HG02970 (cell line): ENCODE data around the gene GPR180.

Experiments used
- ATAC-seq: cut with Tn5 transposase; IDR thresholded peaks from one replicate; pipeline ENCODE4 v1.9.1; 2021; ENCODE audit warnings: mild to moderate bottlenecking, moderate library complexity, moderate number of reproducible peaks; ENCODE audit not compliant: unreplicated experiment, low FRiP score

Gene GPR180

DNA sequence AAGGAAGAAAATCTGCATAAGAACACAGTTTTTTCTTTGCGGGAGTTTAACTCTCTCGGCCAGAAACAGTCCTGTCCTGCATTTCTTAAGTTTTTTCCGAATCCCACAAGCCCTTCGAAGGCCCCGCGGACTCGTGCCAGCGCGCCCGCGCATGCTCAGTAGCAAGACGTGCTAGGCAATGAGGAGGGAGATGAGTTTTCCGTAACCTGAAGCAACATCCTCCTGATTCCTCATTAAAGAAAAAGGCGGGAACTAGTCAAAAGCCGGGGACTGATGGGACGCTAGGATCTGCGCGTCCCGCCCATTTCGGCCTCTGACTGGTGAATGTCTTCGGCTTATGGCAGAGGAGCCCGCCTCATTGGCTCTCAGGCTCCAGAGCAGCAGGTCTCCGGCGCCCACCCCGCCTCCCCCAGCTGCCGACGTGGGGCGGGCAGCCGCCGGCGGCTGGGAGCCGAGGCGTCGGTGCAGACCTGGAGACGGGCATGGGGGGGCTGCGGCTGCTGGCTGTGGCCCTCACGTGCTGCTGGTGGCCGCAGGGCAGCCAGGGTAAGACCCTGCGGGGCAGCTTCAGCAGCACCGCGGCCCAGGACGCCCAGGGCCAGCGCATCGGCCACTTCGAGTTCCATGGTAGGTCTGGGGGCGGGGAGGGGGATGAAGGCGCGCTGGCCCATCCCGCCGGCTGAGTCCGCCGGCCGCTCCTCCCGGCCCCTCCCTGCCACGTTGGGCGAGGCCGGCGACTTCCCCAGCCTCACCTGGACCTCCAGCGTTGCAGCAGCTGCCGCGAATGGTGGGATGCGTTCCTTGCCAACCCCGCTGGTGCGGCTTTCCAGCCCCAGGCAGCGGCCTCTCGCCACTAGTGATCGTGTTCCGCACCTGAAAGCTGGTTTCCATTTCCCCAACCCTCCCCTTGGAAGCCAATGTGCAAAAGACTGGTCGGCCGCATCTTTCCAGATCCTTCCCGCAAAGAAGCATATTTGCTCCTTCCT, at the start of gene GPR180:
Gene GPR180 (plus strand): TSS at position 412 of the 986 bp plus-strand sequence. CDS start 71 bp downstream, at position 483.
- ATAC-seq: peak; percentile 100

GRCh38 chr13:94552095-94552494, 49.6 kb upstream of the GPR180 start:
- ATAC-seq: no peak

DNA sequence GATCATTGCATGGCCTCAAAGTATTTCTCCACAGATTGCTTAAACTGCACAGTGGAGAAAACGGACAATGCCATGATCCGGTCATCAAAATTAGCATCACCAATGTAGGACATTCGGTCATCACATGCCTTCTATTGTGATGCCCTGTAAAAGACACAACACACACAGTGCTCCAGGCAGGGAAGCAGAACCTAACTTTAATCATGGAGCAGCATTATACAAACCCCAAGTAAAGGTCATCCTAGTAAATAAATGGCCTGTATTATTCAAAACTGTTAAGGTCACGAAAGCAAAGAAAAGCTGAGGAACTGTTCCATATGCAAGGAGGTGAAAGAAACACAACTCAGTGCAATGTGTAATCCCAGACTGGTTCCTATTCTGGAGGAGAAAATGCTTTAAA, 47.9 kb upstream of the GPR180 start:
- no peak for ATAC-seq

GRCh38 chr13:94556041-94556440, 45.6 kb upstream of the GPR180 start:
- ATAC-seq: no peak

DNA sequence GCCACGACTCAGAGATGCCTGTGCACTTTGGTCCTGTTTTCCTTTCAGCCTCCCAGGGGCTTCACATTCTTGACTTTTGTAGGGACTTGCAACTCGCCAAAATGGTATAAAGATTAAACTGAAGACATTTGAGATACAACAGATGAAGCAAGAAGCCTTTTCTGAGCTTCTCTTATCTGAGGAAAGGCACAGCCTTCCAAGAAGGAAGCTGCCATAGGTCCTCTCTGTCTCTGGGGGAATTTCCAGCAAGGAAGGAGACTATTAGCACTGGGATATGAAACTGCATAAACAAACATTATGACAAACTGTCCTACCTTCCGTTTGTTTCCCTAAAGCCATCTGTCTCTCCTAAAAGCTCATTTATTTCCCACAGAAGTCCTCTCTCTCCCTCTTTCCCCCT, 45.0 kb upstream of the GPR180 start:
- ATAC-seq: no peak

GRCh38 chr13:94557684-94558235, 43.9 kb upstream of the GPR180 start:
- ATAC-seq: no peak

DNA sequence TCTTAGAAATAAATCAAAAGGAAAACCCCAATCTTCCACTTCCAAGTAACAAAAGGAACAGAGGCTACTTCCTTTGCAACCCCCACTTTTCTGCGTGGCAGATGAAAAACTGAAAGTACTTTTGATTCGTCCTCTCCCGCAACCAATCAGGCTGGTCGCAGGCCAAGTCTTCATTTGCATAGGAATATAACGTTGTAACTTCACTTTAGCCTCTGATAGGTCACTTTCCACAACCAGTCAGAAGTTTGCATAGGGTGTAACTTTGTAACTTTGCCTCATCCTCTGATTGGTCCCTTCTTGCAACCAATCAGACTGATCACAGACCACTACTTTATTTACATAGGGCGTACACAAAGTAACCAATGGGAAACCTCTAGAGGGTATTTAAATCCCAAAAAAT, 42.9 kb upstream of the GPR180 start:
- ATAC-seq: no peak

GRCh38 chr13:94559222-94559795, 42.3 kb upstream of the GPR180 start:
- ATAC-seq: no peak

GRCh38 chr13:94560116-94560515, 41.5 kb upstream of the GPR180 start:
- no peak for ATAC-seq

DNA sequence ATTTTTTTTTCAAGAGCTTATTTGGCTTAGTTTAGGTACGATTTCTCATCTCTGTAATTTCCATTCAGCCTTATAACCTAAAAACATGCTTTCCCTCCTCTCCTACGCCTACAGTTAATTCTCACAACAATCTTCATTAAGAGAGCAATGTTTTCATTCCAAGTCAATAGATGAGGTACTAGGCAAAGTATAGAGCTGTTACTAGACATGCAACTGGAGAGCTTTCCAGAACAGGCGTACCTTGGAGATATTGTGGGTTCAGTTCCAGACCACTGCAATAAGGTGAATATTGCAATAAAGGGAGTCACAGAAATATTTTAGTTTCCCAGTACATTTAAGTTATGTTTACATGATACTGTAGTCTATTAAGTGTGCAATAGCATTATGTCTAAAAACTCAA, 40.5 kb upstream of the GPR180 start:
- no peak for ATAC-seq

DNA sequence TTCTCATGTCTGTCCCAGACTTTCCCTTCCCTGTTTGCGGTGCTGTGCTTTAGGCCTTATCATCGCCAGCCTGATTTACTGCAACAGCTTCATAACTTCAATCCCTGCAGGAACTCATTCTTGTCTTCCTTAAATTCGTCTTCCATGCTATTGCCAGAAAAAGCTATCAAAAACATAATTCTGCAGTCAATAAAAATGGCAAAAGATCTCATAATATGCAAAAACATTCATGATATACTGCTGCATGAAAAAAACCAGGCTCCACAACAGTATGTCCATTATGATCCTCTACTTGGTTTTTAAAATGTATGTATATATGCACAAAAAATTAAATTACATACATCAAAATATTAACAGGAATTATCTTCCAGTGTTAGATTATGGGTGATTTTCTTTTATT, 34.1 kb upstream of the GPR180 start:
- no peak for ATAC-seq

GRCh38 chr13:94568443-94568842, 33.2 kb upstream of the GPR180 start:
- no peak for ATAC-seq

DNA sequence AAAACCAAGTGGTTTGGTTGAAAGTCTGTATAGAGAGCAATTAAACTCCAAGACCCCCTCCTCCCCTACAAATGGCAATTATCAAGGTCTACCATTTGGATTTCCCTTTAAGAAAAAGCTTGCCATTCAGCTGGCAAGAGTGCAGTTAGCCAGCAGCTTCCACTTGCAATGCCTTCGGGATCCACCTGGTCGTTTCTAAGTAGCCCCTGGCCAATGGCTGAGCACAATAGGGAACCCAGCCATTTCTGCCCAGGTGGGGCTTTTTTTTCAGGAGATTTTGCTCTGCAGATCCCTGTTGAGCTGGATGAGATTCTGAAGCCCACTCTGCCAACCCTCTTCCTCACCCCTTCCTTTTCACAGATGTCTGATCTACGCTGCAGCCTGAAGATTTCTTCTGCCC, 32.0 kb upstream of the GPR180 start:
- ATAC-seq: no peak

DNA sequence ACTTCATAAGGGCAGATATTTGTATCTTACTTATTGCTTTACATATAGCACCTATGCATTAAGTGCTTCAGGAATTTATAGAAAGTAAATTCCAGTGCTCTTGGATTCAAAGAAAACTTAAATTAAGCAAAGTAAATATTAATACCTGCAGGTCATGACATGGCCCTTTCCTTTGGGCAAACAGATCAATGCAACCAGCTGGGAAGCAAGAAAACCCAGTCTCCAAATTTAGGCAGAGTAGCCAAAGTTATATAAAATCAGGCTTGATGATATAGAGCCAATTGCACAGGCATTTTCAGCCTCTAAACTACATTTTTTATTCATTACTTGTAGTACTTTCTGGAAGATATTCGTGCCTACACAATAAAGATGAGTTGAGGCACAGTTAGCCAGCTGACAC, 22.6 kb upstream of the GPR180 start:
- no peak for ATAC-seq

- ATAC-seq: no peak
Observed at GRCh38 chr13:94583926-94584325, 17.7 kb upstream of the GPR180 start.

DNA sequence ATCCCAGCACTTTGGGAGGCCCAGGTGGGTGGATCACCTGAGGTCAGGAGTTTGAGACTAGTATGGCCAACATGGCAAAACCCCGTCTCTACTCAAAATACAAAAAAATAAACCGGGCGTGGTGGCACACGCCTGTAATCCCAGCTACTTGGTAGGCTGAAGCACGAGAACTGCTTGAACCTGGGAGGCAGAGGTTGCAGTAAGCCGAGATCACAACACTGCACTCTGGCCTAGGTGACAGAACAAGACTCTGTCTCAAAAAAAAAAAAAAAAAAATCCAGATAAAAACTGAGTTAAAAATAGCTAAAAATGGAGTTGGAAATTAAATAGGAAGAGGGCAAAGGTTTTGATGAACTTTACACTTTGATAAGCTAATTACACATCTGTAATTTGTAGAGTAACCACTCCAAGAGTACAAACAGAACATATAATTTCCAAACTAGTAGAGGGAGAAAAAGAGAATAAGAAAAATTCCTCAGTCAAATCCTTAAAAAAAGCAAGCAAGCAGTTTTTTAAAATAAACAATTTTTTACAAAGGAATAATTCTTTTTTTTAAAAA, 16.0 kb upstream of the GPR180 start:
- no peak for ATAC-seq

- no peak for ATAC-seq
Observed at GRCh38 chr13:94586371-94586770, 15.3 kb upstream of the GPR180 start.

- no peak for ATAC-seq
Observed at GRCh38 chr13:94588541-94588940, 13.1 kb upstream of the GPR180 start.

- no peak for ATAC-seq
Observed at GRCh38 chr13:94590744-94591143, 10.9 kb upstream of the GPR180 start.

DNA sequence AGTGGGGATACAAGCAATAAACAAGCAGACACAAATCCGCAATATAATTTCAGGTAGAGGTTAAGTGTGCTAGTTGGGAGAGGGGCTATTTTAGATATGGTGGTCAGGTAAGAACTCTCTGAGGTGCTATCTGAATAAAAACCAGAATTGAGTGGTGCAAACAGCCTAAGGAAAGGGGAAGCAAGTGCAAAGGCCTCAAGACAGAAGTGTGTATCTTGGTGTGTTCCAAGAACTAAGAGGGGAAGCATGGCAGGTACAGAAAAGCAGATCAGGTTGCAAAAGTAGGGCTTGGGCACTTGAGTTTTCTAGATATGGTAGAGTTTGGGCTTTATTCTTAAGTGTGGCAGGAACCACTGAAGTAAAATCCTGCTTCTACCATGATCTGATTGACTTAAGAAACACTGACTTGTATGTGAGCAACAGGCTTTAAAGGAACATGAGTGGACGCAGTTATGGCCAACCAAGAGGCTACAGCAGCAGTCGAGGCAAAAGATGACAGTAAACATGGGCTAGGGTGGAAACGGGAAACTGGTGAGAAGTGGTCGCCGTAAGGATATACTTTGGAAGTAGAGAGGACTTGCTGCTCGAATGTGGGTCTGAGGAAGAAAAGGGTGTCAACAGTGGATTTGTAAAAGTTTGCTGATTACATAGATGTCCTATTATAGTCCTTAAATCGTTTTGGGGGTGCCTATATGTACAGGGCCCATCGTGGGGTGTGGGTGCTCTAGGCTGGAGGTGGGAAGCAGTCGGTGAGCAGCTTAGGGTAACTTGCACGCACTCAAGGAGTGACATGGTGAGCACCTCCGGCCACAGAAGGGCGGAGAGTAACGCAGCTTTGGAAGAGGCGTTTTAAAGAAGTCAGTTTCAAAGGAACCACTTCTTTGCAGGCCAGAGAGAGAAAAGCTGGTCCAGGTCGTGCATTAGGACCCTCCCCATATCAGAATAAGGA, 6.4 kb upstream of the GPR180 start:
- peak; percentile 32 for ATAC-seq
